ENCODE results near the gene PSME3IP1. TPM values are rescaled to one million over a fixed set of nuclear protein-coding genes. Genes with fewer than 3 reads are reported as not detected.
"Not testable (repeated sequence)": the region's sequence is repeated elsewhere in the genome, so short reads cannot be mapped to it uniquely, and the experiment has no call there.

Gene PSME3IP1
- total RNA-seq, 4 donors from 2014 or later: 38.8 to 68.9 (median 64.9) TPM

- no peak overlapping the region for H3K4me3 ChIP-seq (ENCODE audit: low read depth, poor library complexity, severe bottlenecking)
- 82 to 83% methylated on average over 7 of the region's 7 CpGs for WGBS, 2 donors
- intact Hi-C loops (cut with DNase I; ENCODE audit: low total_unique reads): no loop called here
- no peak for TF ChIP-seq POLR2A (IDR thresholded peaks at IDR 0.05)
- TF ChIP-seq, protein P1, sequence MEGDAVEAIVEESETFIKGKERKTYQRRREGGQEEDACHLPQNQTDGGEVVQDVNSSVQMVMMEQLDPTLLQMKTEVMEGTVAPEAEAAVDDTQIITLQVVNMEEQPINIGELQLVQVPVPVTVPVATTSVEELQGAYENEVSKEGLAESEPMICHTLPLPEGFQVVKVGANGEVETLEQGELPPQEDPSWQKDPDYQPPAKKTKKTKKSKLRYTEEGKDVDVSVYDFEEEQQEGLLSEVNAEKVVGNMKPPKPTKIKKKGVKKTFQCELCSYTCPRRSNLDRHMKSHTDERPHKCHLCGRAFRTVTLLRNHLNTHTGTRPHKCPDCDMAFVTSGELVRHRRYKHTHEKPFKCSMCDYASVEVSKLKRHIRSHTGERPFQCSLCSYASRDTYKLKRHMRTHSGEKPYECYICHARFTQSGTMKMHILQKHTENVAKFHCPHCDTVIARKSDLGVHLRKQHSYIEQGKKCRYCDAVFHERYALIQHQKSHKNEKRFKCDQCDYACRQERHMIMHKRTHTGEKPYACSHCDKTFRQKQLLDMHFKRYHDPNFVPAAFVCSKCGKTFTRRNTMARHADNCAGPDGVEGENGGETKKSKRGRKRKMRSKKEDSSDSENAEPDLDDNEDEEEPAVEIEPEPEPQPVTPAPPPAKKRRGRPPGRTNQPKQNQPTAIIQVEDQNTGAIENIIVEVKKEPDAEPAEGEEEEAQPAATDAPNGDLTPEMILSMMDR (IDR thresholded peaks at IDR 0.05): no peak
- no peak for DNase-seq (ENCODE audit: low spot score in 2 of 2)
Measured at GRCh38 chr16:57192720-57193486, 7.1 kb upstream of the PSME3IP1 start.

- 89 to 96% methylated on average over 3 of the region's 3 CpGs for WGBS, 2 donors
- intact Hi-C loops (cut with DNase I; ENCODE audit: low total_unique reads): no loop called here
- no peak overlapping the region for H3K4me3 ChIP-seq (ENCODE audit: low read depth, poor library complexity, severe bottlenecking)
- no peak for TF ChIP-seq POLR2A (IDR thresholded peaks at IDR 0.05)
- TF ChIP-seq, protein P1 (IDR thresholded peaks at IDR 0.05): no peak
- DNase-seq (ENCODE audit: low spot score in 2 of 2): no peak
Measured at GRCh38 chr16:57192146-57192545, 6.3 kb upstream of the PSME3IP1 start.

- H3K4me3 ChIP-seq (ENCODE audit: low read depth, poor library complexity, severe bottlenecking): no peak overlapping the region
- DNase-seq (ENCODE audit: low spot score in 2 of 2): no peak
- TF ChIP-seq, protein P1 (IDR thresholded peaks at IDR 0.05): no peak
- TF ChIP-seq POLR2A (IDR thresholded peaks at IDR 0.05): no peak
- 63 to 66% methylated on average over 3 of the region's 3 CpGs for WGBS, 2 donors
- intact Hi-C loops (cut with DNase I; ENCODE audit: low total_unique reads): no loop called here
Measured at GRCh38 chr16:57191056-57191571, 5.3 kb upstream of the PSME3IP1 start.

- no peak for TF ChIP-seq POLR2A (IDR thresholded peaks at IDR 0.05)
- TF ChIP-seq, protein P1 (IDR thresholded peaks at IDR 0.05): no peak
- intact Hi-C loops (cut with DNase I; ENCODE audit: low total_unique reads): no loop called here
- WGBS, 2 donors: 97 to 100% methylated on average over 2 of the region's 2 CpGs
Measured at GRCh38 chr16:57190136-57190535, 4.3 kb upstream of the PSME3IP1 start.

GRCh38 chr16:57189527-57189926 is 3.7 kb upstream of the PSME3IP1 start:
- 96 to 97% methylated on average over 4 of the region's 4 CpGs for WGBS, 2 donors
- DNase-seq (ENCODE audit: low spot score in 2 of 2); H3K4me3 ChIP-seq (ENCODE audit: low read depth, poor library complexity, severe bottlenecking); intact Hi-C loops (cut with DNase I; ENCODE audit: low total_unique reads): not testable (repeated sequence)

More at GRCh38 chr16:57190136-57190535, 4.3 kb upstream of the PSME3IP1 start:
- no peak overlapping the region for H3K4me3 ChIP-seq (ENCODE audit: low read depth, poor library complexity, severe bottlenecking)
- DNase-seq (ENCODE audit: low spot score in 2 of 2): no peak

GRCh38 chr16:57188711-57189002 is 2.8 kb upstream of the PSME3IP1 start:
- intact Hi-C loops (cut with DNase I; ENCODE audit: low total_unique reads): no loop called here
- DNase-seq (ENCODE audit: low spot score in 2 of 2): no peak
- TF ChIP-seq, protein P1 (IDR thresholded peaks at IDR 0.05): no peak
- TF ChIP-seq POLR2A (IDR thresholded peaks at IDR 0.05): no peak
- 88 to 92% methylated on average over 9 of the region's 9 CpGs for WGBS, 2 donors
- H3K4me3 ChIP-seq (ENCODE audit: low read depth, poor library complexity, severe bottlenecking): no peak overlapping the region

DNA sequence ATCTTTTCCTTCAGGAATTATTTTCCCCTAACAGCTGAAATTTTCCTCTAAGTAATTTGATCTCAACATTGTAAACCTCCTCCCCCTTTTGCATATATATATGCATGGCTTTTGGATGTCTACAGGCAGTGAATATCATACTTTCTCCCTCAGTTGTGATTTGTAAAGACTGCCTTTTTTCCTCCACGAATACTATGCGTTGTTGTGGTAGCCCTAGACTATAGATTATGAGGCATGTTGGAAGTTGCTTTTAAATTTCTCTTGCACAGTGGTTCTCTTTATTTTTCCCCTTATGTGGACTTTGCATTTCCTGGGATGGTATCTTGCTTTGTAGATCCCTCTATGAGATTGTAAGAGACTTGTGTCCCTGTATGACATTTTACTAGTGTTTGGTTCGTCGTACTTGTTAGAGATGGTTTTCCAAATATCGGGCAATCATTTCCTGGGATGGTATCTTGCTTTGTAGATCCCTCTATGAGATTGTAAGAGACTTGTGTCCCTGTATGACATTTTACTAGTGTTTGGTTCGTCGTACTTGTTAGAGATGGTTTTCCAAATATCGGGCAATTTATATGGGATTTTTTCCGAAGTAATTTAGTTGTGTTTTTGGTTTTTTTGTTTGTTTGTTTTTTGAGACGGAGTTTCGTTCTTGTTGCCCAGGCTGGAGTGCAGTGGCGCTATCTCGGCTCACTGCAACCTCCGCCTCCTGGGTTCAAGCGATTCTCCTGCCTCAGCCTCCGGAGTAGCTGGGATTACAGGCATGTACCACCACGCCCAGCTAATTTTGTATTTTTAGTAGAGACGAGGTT is 2.3 kb upstream of the PSME3IP1 start:
- DNase-seq (ENCODE audit: low spot score in 2 of 2); intact Hi-C loops (cut with DNase I; ENCODE audit: low total_unique reads); H3K4me3 ChIP-seq (ENCODE audit: low read depth, poor library complexity, severe bottlenecking): not testable (repeated sequence)
- WGBS, 2 donors: 68 to 70% methylated on average over 18 of the region's 18 CpGs

Data from lower leg skin (tissue), 4 donors.